GM10266 (cell line): ENCODE measurements around the gene RHOB.
"Not testable (repeated sequence)": the region's sequence is repeated elsewhere in the genome, so short reads cannot be mapped to it uniquely, and the experiment has no call there.

Source experiments
- DNase-seq: peaks from one replicate; pipeline ENCODE4 v3.0.0; 2012; ENCODE audit errors: extremely low spot score
- TF ChIP-seq, protein P1 (sequence below): IDR thresholded peaks from 2 replicates; pipeline ENCODE4 v1.5.1; 2012; ENCODE audit warnings: mild to moderate bottlenecking, low read depth; ENCODE audit not compliant: control insufficient read depth, insufficient read depth; ENCODE audit errors: missing control alignments

Gene RHOB

GRCh38 chr2:20432714-20433113 lies 14.2 kb upstream of the RHOB start:
- no peak for DNase-seq
- TF ChIP-seq, protein P1, sequence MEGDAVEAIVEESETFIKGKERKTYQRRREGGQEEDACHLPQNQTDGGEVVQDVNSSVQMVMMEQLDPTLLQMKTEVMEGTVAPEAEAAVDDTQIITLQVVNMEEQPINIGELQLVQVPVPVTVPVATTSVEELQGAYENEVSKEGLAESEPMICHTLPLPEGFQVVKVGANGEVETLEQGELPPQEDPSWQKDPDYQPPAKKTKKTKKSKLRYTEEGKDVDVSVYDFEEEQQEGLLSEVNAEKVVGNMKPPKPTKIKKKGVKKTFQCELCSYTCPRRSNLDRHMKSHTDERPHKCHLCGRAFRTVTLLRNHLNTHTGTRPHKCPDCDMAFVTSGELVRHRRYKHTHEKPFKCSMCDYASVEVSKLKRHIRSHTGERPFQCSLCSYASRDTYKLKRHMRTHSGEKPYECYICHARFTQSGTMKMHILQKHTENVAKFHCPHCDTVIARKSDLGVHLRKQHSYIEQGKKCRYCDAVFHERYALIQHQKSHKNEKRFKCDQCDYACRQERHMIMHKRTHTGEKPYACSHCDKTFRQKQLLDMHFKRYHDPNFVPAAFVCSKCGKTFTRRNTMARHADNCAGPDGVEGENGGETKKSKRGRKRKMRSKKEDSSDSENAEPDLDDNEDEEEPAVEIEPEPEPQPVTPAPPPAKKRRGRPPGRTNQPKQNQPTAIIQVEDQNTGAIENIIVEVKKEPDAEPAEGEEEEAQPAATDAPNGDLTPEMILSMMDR: no peak

GRCh38 chr2:20433249-20433648 lies 13.6 kb upstream of the RHOB start:
- TF ChIP-seq, protein P1: no peak
- no peak for DNase-seq

GRCh38 chr2:20433946-20434553 lies 12.8 kb upstream of the RHOB start:
- TF ChIP-seq, protein P1: no peak
- DNase-seq: no peak

DNA sequence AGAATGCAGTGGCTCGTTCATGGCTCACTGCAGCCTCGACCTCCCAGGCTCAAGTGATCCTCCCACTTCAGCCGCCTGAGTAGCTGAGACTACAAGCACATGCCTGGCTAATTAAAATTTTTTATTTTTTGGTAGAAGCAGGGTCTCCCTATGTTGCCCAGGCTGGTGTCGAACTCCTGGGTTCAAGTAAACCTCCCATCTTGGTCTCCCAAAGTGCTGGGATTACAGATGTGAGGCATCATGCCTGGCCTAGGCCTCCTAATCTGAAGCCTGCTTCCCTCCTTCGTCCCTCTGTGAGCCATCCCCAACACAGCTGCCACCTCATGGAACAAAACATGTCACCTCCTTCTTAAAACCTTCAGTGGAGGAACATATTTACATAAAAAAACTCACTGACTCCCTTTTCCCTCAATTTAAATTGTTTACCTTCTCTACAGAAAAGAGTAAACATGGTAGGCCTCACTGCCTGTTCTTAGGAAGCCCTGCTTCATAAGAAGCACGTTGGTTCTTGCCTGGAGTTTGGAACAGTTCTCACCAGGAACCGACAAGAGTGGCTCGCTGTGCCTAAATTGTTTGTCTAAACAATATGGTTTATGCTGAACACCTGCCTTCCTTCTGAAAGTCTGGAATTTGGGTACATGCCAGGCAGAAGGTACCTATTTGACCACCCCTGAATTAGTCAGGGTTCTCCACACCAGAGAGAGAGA lies 12.1 kb upstream of the RHOB start:
- TF ChIP-seq, protein P1: no peak
- no peak for DNase-seq

- DNase-seq: not testable (repeated sequence)
These were observed 11.4 kb upstream of the RHOB start for GRCh38 chr2:20435456-20435855.

DNA sequence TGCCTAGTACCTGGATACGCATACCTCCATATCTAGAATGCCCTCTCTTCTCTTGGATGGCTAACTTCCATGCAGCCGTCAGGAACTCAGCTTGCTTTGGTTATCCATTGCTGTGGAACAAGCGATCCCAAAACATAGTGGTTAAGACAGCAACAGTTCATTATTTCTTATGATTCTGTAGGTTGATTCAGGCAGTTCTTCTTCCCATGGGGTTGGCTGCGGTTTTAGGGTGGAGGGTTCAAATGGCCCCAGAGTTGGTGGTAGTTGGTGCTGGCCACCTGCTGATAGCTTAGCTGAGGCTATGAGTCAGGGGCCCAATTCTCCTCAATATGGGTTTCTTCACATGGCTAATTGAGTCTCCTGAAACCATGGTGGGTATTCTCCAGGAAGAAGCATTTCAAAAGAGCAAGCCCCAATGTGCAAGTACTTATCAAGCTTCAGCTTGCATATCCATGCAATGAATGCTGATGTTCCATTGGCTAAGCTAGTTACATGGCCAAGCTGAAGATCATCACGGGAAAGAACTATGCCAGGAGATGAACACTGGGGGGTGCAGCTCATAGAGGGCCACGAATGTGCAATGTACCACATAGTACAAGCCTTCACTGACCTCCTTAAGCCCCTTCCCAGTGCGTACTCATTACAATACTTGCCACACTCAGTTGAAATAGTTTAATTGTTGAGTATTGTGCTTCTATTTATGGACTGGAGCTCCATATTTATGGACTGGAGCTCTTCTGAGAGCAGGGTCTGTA lies 10.0 kb upstream of the RHOB start:
- TF ChIP-seq, protein P1: no peak
- no peak for DNase-seq

DNA sequence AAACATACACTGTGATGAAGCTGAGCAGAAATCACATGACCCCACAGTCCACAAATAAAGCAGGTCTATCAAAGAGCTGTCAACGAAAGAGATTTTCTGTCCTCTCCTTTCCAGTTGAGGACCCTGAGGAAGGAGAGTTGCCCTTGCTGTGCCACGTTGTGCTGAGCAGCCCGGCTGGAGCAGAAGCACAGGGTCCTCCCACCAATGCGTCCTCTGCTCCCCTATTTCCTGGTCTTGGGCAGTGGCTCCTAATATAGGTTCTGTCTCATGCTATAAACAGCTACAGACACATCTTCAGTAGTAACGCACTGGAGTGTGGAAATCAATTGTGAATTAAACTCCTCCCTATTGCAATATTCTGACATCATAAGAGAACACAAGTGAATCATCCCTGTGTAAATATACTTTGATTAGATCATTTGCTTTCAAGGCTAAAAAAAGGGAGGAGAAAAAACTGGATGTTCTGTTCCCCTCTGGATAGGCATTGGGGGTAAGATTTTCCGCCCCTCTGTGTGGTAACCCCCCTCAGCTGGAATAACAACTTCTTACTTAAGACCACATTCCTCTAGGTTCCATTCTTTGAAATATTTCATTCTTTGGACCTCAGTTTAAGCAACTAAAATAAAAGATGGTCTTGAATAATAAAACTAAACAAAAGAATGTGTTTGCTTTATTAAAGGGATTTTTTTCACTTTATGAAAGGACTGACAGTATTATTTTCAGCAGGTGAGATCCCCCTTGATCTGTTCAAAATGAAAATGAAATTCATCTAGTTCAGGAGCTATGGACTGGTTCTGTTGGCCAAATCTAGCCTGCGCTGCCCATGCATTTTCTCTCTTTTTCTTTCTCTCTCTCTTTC lies 8.3 kb upstream of the RHOB start:
- TF ChIP-seq, protein P1: no peak
- DNase-seq: no peak
